Measurements from ENCODE around the gene NPAS1.

DNA sequence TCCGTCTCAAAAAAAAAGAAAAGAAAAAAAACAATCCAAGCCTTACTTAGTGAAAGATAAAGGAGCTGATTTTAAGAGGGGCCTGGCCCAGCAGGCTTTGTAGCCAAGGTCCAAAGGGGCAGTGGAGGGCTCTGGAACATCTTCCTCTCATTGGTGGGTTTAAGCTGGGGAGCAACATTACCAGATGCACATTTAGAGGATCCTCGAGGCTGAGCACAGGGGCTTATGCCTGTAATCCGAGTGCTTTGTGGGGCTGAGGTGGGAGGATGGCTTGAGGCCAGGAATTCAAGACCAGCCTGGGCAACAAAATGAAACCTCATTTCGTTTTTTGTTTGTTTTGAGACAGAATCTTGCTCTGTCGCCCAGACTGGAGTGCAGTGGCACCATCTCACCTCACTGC, 36.8 kb downstream of the NPAS1 start:
- TF ChIP-seq, protein P1, sequence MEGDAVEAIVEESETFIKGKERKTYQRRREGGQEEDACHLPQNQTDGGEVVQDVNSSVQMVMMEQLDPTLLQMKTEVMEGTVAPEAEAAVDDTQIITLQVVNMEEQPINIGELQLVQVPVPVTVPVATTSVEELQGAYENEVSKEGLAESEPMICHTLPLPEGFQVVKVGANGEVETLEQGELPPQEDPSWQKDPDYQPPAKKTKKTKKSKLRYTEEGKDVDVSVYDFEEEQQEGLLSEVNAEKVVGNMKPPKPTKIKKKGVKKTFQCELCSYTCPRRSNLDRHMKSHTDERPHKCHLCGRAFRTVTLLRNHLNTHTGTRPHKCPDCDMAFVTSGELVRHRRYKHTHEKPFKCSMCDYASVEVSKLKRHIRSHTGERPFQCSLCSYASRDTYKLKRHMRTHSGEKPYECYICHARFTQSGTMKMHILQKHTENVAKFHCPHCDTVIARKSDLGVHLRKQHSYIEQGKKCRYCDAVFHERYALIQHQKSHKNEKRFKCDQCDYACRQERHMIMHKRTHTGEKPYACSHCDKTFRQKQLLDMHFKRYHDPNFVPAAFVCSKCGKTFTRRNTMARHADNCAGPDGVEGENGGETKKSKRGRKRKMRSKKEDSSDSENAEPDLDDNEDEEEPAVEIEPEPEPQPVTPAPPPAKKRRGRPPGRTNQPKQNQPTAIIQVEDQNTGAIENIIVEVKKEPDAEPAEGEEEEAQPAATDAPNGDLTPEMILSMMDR (IDR thresholded peaks at IDR 0.05), result no peak
- no peak for TF ChIP-seq ZFX (IDR thresholded peaks at IDR 0.05; ENCODE audit: borderline replicate concordance)

All from 22Rv1 (cell line).